GM12891 (cell line): ENCODE results near the gene PIK3R5.

ENCODE experiments used
- POLR2A ChIP-seq: IDR thresholded peaks from 2 replicates; pipeline ENCODE4 v1.6.1; 2011; ENCODE audit warnings: low read depth, low read length, control low read depth
- POLR2AphosphoS5 ChIP-seq: IDR thresholded peaks from 2 replicates; pipeline ENCODE4 v1.6.1; 2011; ENCODE audit warnings: low read depth, low read length, control low read depth

GRCh38 chr17:8951206-8951605, 14.3 kb downstream of the PIK3R5 start:
- TF ChIP-seq POLR2A = no peak
- no peak for TF ChIP-seq POLR2AphosphoS5
